H9 (cell line): ENCODE measurements around the gene NOSIP. TPM values are rescaled to one million over a fixed set of nuclear protein-coding genes. Genes with fewer than 3 reads are reported as not detected.

ENCODE experiments used
- DNase-seq: peaks from one replicate; pipeline ENCODE4 v3.0.0-alpha.2; 2017
- H2AFZ ChIP-seq: one replicate; pipeline ENCODE4 v1.6.1; 2013; ENCODE audit warnings: mild to moderate bottlenecking, low read length, control low read depth, moderate library complexity
- H2AK5ac ChIP-seq: 2 replicates; pipeline ENCODE4 v1.6.1; 2013; ENCODE audit warnings: low read length, control low read depth, mixed read lengths; ENCODE audit not compliant: insufficient read length
- H2BK120ac ChIP-seq: one replicate; pipeline ENCODE4 v1.6.1; 2013; ENCODE audit warnings: low read depth, mild to moderate bottlenecking, low read length, control low read depth, inconsistent platforms; ENCODE audit not compliant: poor library complexity, severe bottlenecking
- H2BK12ac ChIP-seq: 2 replicates; pipeline ENCODE4 v1.6.1; 2013; ENCODE audit warnings: low read length, control low read depth, mixed read lengths, low read depth; ENCODE audit not compliant: insufficient read length
- H2BK15ac ChIP-seq: 2 replicates; pipeline ENCODE4 v1.6.1; 2013; ENCODE audit warnings: low read depth, low read length, control low read depth
- H2BK20ac ChIP-seq: one replicate; pipeline ENCODE4 v1.6.1; 2013; ENCODE audit warnings: low read depth, mild to moderate bottlenecking, low read length, control low read depth, inconsistent platforms; ENCODE audit not compliant: poor library complexity, severe bottlenecking
- H2BK5ac ChIP-seq: 2 replicates; pipeline ENCODE4 v1.6.1; 2013; ENCODE audit warnings: low read length, control low read depth, mixed read lengths; ENCODE audit not compliant: insufficient read length
- H3K14ac ChIP-seq: 2 replicates; pipeline ENCODE4 v1.6.1; 2013; ENCODE audit warnings: low read length, control low read depth; ENCODE audit not compliant: insufficient read depth
- H3K18ac ChIP-seq: 2 replicates; pipeline ENCODE4 v1.6.1; 2013; ENCODE audit warnings: low read depth, mild to moderate bottlenecking, mixed read lengths, low read length, control low read depth; ENCODE audit not compliant: insufficient read length
- H3K23ac ChIP-seq: 2 replicates; pipeline ENCODE4 v1.6.1; 2013; ENCODE audit warnings: low read length, control low read depth, mixed read lengths, low read depth; ENCODE audit not compliant: insufficient read length
- H3K23me2 ChIP-seq: 2 replicates; pipeline ENCODE4 v1.6.1; 2013; ENCODE audit warnings: low read depth, mild to moderate bottlenecking, mixed read lengths, low read length, control low read depth; ENCODE audit not compliant: insufficient read length, poor library complexity, severe bottlenecking
- H3K27ac ChIP-seq: 2 replicates; pipeline ENCODE4 v1.5.1; 2013; ENCODE audit warnings: low read length, control low read depth, mixed read lengths, low read depth; ENCODE audit not compliant: insufficient read length
- H3K27me3 ChIP-seq: 2 replicates; pipeline ENCODE4 v1.6.1; 2013; ENCODE audit warnings: low read length, control low read depth, inconsistent platforms; ENCODE audit not compliant: insufficient read depth
- H3K4ac ChIP-seq: 2 replicates; pipeline ENCODE4 v1.6.1; 2013; ENCODE audit warnings: low read depth, mild to moderate bottlenecking, control low read depth, inconsistent platforms, low read length, moderate library complexity
- H3K4me1 ChIP-seq: 2 replicates; pipeline ENCODE4 v1.6.1; 2013; ENCODE audit warnings: low read length, control low read depth, inconsistent platforms; ENCODE audit not compliant: insufficient read depth
- H3K4me2 ChIP-seq: 2 replicates; pipeline ENCODE4 v1.6.1; 2013; ENCODE audit warnings: low read length, control low read depth, mixed read lengths; ENCODE audit not compliant: insufficient read length, insufficient read depth
- H3K56ac ChIP-seq: 2 replicates; pipeline ENCODE4 v1.6.1; 2013; ENCODE audit warnings: low read depth, mild to moderate bottlenecking, mixed read lengths, low read length, control low read depth; ENCODE audit not compliant: insufficient read length
- H3K79me1 ChIP-seq: 2 replicates; pipeline ENCODE4 v1.6.1; 2013; ENCODE audit warnings: low read depth, mild to moderate bottlenecking, moderate library complexity, low read length, control low read depth, inconsistent platforms; ENCODE audit not compliant: insufficient read depth, poor library complexity, severe bottlenecking
- H3K79me2 ChIP-seq: 2 replicates; pipeline ENCODE4 v1.6.1; 2013; ENCODE audit warnings: low read length, control low read depth, inconsistent platforms; ENCODE audit not compliant: insufficient read depth
- H3K9ac ChIP-seq: 2 replicates; pipeline ENCODE4 v1.6.1; 2013; ENCODE audit warnings: low read length, control low read depth, mixed read lengths; ENCODE audit not compliant: insufficient read length; ENCODE audit errors: extremely low read depth
- H3K9me3 ChIP-seq: one replicate; pipeline ENCODE4 v1.6.1; 2013; ENCODE audit warnings: low read depth, low read length, inconsistent platforms; ENCODE audit not compliant: control insufficient read depth
- H3T11ph ChIP-seq: one replicate; pipeline ENCODE4 v1.6.1; 2013; ENCODE audit warnings: mild to moderate bottlenecking, low read length, control low read depth, inconsistent platforms
- H4K20me1 ChIP-seq: one replicate; pipeline ENCODE4 v1.6.1; 2013; ENCODE audit not compliant: control insufficient read depth, insufficient read length, insufficient read depth
- H4K5ac ChIP-seq: 2 replicates; pipeline ENCODE4 v1.6.1; 2013; ENCODE audit warnings: low read depth, mild to moderate bottlenecking, mixed read lengths, low read length, control low read depth; ENCODE audit not compliant: insufficient read length
- H4K8ac ChIP-seq: replicated peaks from 2 replicates; pipeline ENCODE4 v1.6.1; 2013; ENCODE audit warnings: low read length, control low read depth, mixed read lengths, low read depth; ENCODE audit not compliant: insufficient read length
- H4K91ac ChIP-seq: 2 replicates; pipeline ENCODE4 v1.6.1; 2013; ENCODE audit warnings: low read depth, mild to moderate bottlenecking, moderate library complexity, mixed read lengths, low read length, control low read depth; ENCODE audit not compliant: insufficient read length
- H3K27ac Mint-ChIP-seq, 3 experiments: 2 replicates in 2 of 3; 3 replicates in 1 of 3; pipeline ENCODE4 v1.8.0; 2020 to 2021; ENCODE audit warnings: mixed read lengths in 3 of 3, mild to moderate bottlenecking in 1 of 3, moderate library complexity in 1 of 3
- H3K27me3 Mint-ChIP-seq: 2 replicates; pipeline ENCODE4 v1.8.0; 2021; ENCODE audit warnings: low read depth, mild to moderate bottlenecking, moderate library complexity, mixed read lengths
- H3K36me3 Mint-ChIP-seq, 3 experiments: 2 replicates in 2 of 3; 3 replicates in 1 of 3; pipeline ENCODE4 v1.8.0; 2020 to 2021; ENCODE audit warnings: low read depth in 3 of 3, mixed read lengths in 3 of 3; ENCODE audit not compliant: insufficient read depth in 1 of 3
- H3K4me1 Mint-ChIP-seq, 2 experiments: 2 replicates each; pipeline ENCODE4 v1.8.0; 2020; ENCODE audit warnings: mixed read lengths in 2 of 2
- H3K4me3 Mint-ChIP-seq, 2 experiments: 2 replicates in 1 of 2; 3 replicates in 1 of 2; pipeline ENCODE4 v1.8.0; 2020 to 2021; ENCODE audit warnings: mild to moderate bottlenecking in 2 of 2, mixed read lengths in 2 of 2, moderate library complexity in 1 of 2
- H3K9me3 Mint-ChIP-seq, 2 experiments: 2 replicates in 1 of 2; 3 replicates in 1 of 2; pipeline ENCODE4 v1.8.0; 2020; ENCODE audit warnings: mild to moderate bottlenecking in 2 of 2, mixed read lengths in 2 of 2, moderate library complexity in 1 of 2
- CTCF ChIP-seq: fragments of 200-600 bp; sonication (generic); conservative IDR thresholded peaks from 3 replicates; pipeline ENCODE4 v1.8.0; 2021; ENCODE audit warnings: antibody characterized with exemption, mild to moderate bottlenecking
- WGBS: extraction: QIAGEN DNeasy Blood & Tissue Kit; methylation state at CpG from one replicate; pipeline ENCODE4 v1.1.7; 2013; ENCODE audit warnings: missing lambda C conversion rate, low lambda C conversion rate, mixed read lengths; ENCODE audit not compliant: insufficient read length; ENCODE audit errors: extremely low coverage; 5-methylcytosine and 5-hydroxymethylcytosine counted together
- total RNA-seq: library from RNA; stranded (reverse); gene quantifications from 2 replicates; pipeline ENCODE4 v1.2.1, GENCODE V29; 2021

The NOSIP gene
- total RNA-seq, 1 experiment from 2014 or later: 78.4 TPM

- Histone ChIP-seq H2BK15ac (0 out of 2 replicates have a peak overlapping the region, but pooled peaks have one; percentile 84), H3K18ac (peak overlapping the region; percentile 56), H2BK20ac (no peak overlapping the region), H3K79me2 (peaks cover 5% of the 10 kb centered on the region; the same call in 1 of the 2 replicates), H3K79me1 (peaks cover 8% of the 10 kb centered on the region), H4K8ac (no peak overlapping the region), H4K5ac (no peak overlapping the region), H2BK120ac (no peak overlapping the region), H3K4me1 (no peaks in the 10 kb centered on the region; the same call in 1 of the 2 replicates), H3K23ac (no peak overlapping the region), H2AFZ (no peak overlapping the region), H3T11ph (no peak overlapping the region), H4K20me1 (no peaks in the 10 kb centered on the region), H3K9ac (peak overlapping the region; percentile 90), H3K14ac (peak overlapping the region; percentile 88), H3K56ac (no peak overlapping the region), H3K4ac (no peak overlapping the region), H4K91ac (no peak overlapping the region), H2BK12ac (no peak overlapping the region), H3K9me3 (no peaks in the 10 kb centered on the region), H3K27me3 (no peaks in the 10 kb centered on the region), H2AK5ac (no peak overlapping the region), H3K27ac (peak overlapping the region; percentile 90), H3K23me2 (peaks cover 14% of the 10 kb centered on the region), H3K4me2 (peak overlapping the region; percentile 100), H2BK5ac (peak overlapping the region; percentile 88)
- H3K4me3 Mint-ChIP-seq: peak overlapping the region; percentile 79 to 94
- peaks cover 11 to 28% of the 10 kb centered on the region in 2 experiments for H3K4me1 Mint-ChIP-seq
- DNase-seq: peak; percentile 99
- no peaks in the 10 kb centered on the region; a peak in 2 of 5 replicates for H3K9me3 Mint-ChIP-seq
- no peak for TF ChIP-seq CTCF
- no peaks in the 10 kb centered on the region for H3K27me3 Mint-ChIP-seq
- H3K36me3 Mint-ChIP-seq: peaks cover 13 to 16% (median 14%) of the 10 kb centered on the region in 3 experiments; a peak in 6 of 7 replicates
- H3K27ac Mint-ChIP-seq: peak overlapping the region; percentile 96 to 98 (median 96)
- no CpG with 5 or more reads among the region's 58 CpGs for WGBS
Measured at GRCh38 chr19:49590071-49590970, 10.0 kb upstream of the NOSIP start.
